Panc1 (cell line): ENCODE data around the gene FOXP2. TPM values are rescaled to one million over a fixed set of nuclear protein-coding genes. Genes with fewer than 3 reads are reported as not detected.

Experiments
- ATAC-seq: fragments of 200-7000 bp; cut with Tn5 transposase; 2 replicates; pipeline ENCODE4 v1.9.1; 2020; ENCODE audit warnings: mild to moderate bottlenecking, moderate library complexity
- BruUV-seq: library from RNA; stranded (reverse); fragments of 400-500 nt; replicated peaks from 2 replicates; lab custom pipeline; 2021; lab: Mats Ljungman, UMichigan
- CTCF ChIA-PET: fragments of 300-600 bp; sonication (Branson Sonifier 250); formaldehyde crosslinking; loops from one replicate; lab custom pipeline; 2022; ENCODE audit warnings: antibody characterized with exemption; lab: Charles Lee
- POLR2A ChIA-PET: fragments of 300-600 bp; sonication (Branson Sonifier 250); formaldehyde crosslinking; loops from one replicate; lab custom pipeline; 2022; ENCODE audit warnings: antibody characterized with exemption; lab: Charles Lee
- DNase-seq: peaks from one replicate; pipeline ENCODE4 v3.0.0-alpha.2; 2010; ENCODE audit warnings: low read depth, low spot score
- H3K27ac ChIP-seq: 2 replicates; pipeline ENCODE4 v1.5.1; 2011; ENCODE audit warnings: mild to moderate bottlenecking, low read length, inconsistent platforms
- H3K27me3 ChIP-seq: fragments of 200-500 bp; sonication (Bioruptor generic); 2 replicates; pipeline ENCODE4 v1.6.0; 2014; ENCODE audit warnings: low read length, inconsistent platforms; ENCODE audit not compliant: control insufficient read depth, insufficient read depth
- H3K36me3 ChIP-seq: fragments of 200-500 bp; sonication (Bioruptor generic); 2 replicates; pipeline ENCODE4 v1.5.1; 2014; ENCODE audit warnings: inconsistent platforms, mild to moderate bottlenecking, low read length, moderate library complexity; ENCODE audit not compliant: control insufficient read depth, insufficient read depth
- H3K4me1 ChIP-seq: 2 replicates; pipeline ENCODE4 v1.5.1; 2011; ENCODE audit warnings: inconsistent platforms, mild to moderate bottlenecking, low read length, moderate library complexity; ENCODE audit not compliant: control insufficient read depth, insufficient read depth
- H3K4me3 ChIP-seq, 2 experiments: 2 replicates each; pipeline ENCODE4 v1.5.1; 2011 to 2012; ENCODE audit warnings: low read depth in 2 of 2, low read length in 2 of 2, mild to moderate bottlenecking in 2 of 2, inconsistent platforms in 1 of 2, moderate library complexity in 1 of 2
- H3K9me3 ChIP-seq: fragments of 200-500 bp; sonication (Bioruptor generic); 2 replicates; pipeline ENCODE4 v1.5.1; 2014; ENCODE audit warnings: low read depth, mild to moderate bottlenecking, inconsistent platforms, low read length, moderate library complexity; ENCODE audit not compliant: control insufficient read depth, insufficient read depth
- CTCF ChIP-seq: fragments of 450-650 bp; IDR thresholded peaks from 2 replicates; pipeline ENCODE4 v1.5.1; 2017; ENCODE audit warnings: mild to moderate bottlenecking
- POLR2AphosphoS5 ChIP-seq: IDR thresholded peaks from 2 replicates; pipeline ENCODE4 v1.6.1; 2012; ENCODE audit warnings: mild to moderate bottlenecking, low read depth, low read length, moderate library complexity
- REST ChIP-seq, 2 experiments: IDR thresholded peaks; 2 replicates each; pipeline ENCODE4 v1.6.1; 2011 to 2012; ENCODE audit warnings: low read depth in 2 of 2, control low read depth in 1 of 2, low read length in 1 of 2, mild to moderate bottlenecking in 1 of 2, moderate library complexity in 1 of 2; ENCODE audit not compliant: insufficient read depth in 1 of 2
- SIN3A ChIP-seq: IDR thresholded peaks from 2 replicates; pipeline ENCODE4 v1.6.1; 2012; ENCODE audit warnings: low read depth, mild to moderate bottlenecking, low read length, moderate library complexity, borderline replicate concordance; ENCODE audit not compliant: insufficient read depth
- TCF7L2 ChIP-seq: IDR thresholded peaks from 2 replicates; pipeline ENCODE4 v1.6.1; 2011; ENCODE audit warnings: mild to moderate bottlenecking, low read depth, low read length, inconsistent platforms
- in situ Hi-C: cut with HindIII; loops from 2 replicates; pipeline ENCODE4 v1.10.0; 2016; ENCODE audit warnings: low sequenced_read_pairs, low pct_unique_long_range_greater_than_20kb
- intact Hi-C: fragments of 100-400 bp; cut with micrococcal nuclease; formaldehyde crosslinking; loops from one replicate; pipeline ENCODE4 v1.10.0; 2022; ENCODE audit not compliant: unreplicated experiment
- total RNA-seq: library from RNA; stranded (reverse); gene quantifications from one replicate; pipeline ENCODE4 v1.2.1, GENCODE V29; 2021; ENCODE audit not compliant: unreplicated experiment

The FOXP2 gene
- total RNA-seq, 1 experiment from 2014 or later = 0.54 TPM

- intact Hi-C loops (no loop called here), in situ Hi-C loops (no loop called here)
- H3K4me3 ChIP-seq = no peak overlapping the region
- H3K9me3 ChIP-seq = no peaks in the 10 kb centered on the region
- no peak; the same call in 1 of the 2 replicates for ATAC-seq
- no peaks in the 10 kb centered on the region for H3K27me3 ChIP-seq
- TF ChIP-seq SIN3A = no peak
- TF ChIP-seq POLR2AphosphoS5 = no peak
- H3K36me3 ChIP-seq = no peaks in the 10 kb centered on the region
- H3K4me1 ChIP-seq = peaks cover 3% of the 10 kb centered on the region
- H3K27ac ChIP-seq = peak overlapping the region; percentile 29; the same call in 1 of the 2 replicates
- ChIA-PET POLR2A (no interaction called here), CTCF (no interaction called here)
- BruUV-seq = no TSS peak
- no peak for DNase-seq
These were observed 237.4 kb downstream of the FOXP2 start for GRCh38 chr7:114652041-114652440.

- in situ Hi-C loops = no loop called here
- Histone ChIP-seq H3K36me3 (no peaks in the 10 kb centered on the region), H3K27ac (no peak overlapping the region), H3K27me3 (no peaks in the 10 kb centered on the region), H3K9me3 (no peaks in the 10 kb centered on the region), H3K4me1 (peaks cover 3% of the 10 kb centered on the region), H3K4me3 (peak overlapping the region; percentile 21 to 24)
- POLR2A ChIA-PET = no interaction called here
- peak; percentile 65; the same call in 1 of the 2 replicates for ATAC-seq
- CTCF ChIA-PET = interaction anchor here (0.8 kb wide), 1 partner anchor 1197 kb away, joined by 4 read pairs; no protein-coding TSS in a partner anchor
- TF ChIP-seq SIN3A = no peak
- TF ChIP-seq TCF7L2 = peak; percentile 64
- TF ChIP-seq POLR2AphosphoS5 = no peak
- no peak for TF ChIP-seq CTCF
- TF ChIP-seq REST (IDR thresholded peaks at IDR 0.05; ENCODE audit: insufficient read depth in 1 of 2, low read depth in 2 of 2, low read length in 1 of 2) = no peak
- no peak for DNase-seq
- intact Hi-C loops = no loop called here
- no TSS peak for BruUV-seq
These were observed 238.9 kb downstream of the FOXP2 start for GRCh38 chr7:114653364-114654088.

GRCh38 chr7:114656466-114656865 lies 241.9 kb downstream of the FOXP2 start:
- no TSS peak for BruUV-seq
- CTCF ChIA-PET = no interaction called here
- intact Hi-C loops = no loop called here
- H3K4me3 ChIP-seq = no peak overlapping the region
- no peak for DNase-seq
- no peak overlapping the region; the same call in 1 of the 2 replicates for H3K27ac ChIP-seq
- H3K4me1 ChIP-seq = peaks cover 6% of the 10 kb centered on the region
- TF ChIP-seq CTCF (no peak), REST (IDR thresholded peaks at IDR 0.05; ENCODE audit: insufficient read depth in 1 of 2, low read depth in 2 of 2, low read length in 1 of 2) (no peak), POLR2AphosphoS5 (no peak), TCF7L2 (no peak), SIN3A (no peak)
- no peaks in the 10 kb centered on the region for H3K27me3 ChIP-seq
- no peaks in the 10 kb centered on the region for H3K9me3 ChIP-seq
- POLR2A ChIA-PET = no interaction called here
- H3K36me3 ChIP-seq = no peaks in the 10 kb centered on the region
- in situ Hi-C loops = no loop called here
- ATAC-seq = no peak
